SK-N-SH (cell line): ENCODE results near the gene CCDC6. TPM values are rescaled to one million over a fixed set of nuclear protein-coding genes. Genes with fewer than 3 reads are reported as not detected.

Source experiments
- CTCF ChIA-PET: fragments of 300-600, 350-600 bp; formaldehyde crosslinking; extraction: SDS; loops from one replicate; lab custom pipeline; 2021; lab: Yijun Ruan, JAX
- POLR2A ChIA-PET: fragments of 350-600 bp; sonication (Branson Sonifier 250); formaldehyde crosslinking; extraction: SDS; loops from one replicate; lab custom pipeline; 2020; ENCODE audit warnings: antibody characterized with exemption, inconsistent platforms; lab: Yijun Ruan, JAX
- DNase-seq: peaks from one replicate; pipeline ENCODE4 v3.0.0; 2012
- H2AFZ ChIP-seq: fragments of 200-600 bp; sonication (generic); 2 replicates; pipeline ENCODE4 v1.8.1; 2016; ENCODE audit warnings: antibody characterized with exemption, mild to moderate bottlenecking, low read depth
- H3F3A ChIP-seq: fragments of 200-600 bp; sonication (generic); replicated peaks from 2 replicates; pipeline ENCODE3; 2016; ENCODE audit warnings: antibody characterized with exemption, mild to moderate bottlenecking; ENCODE audit not compliant: insufficient read depth
- H3K27ac ChIP-seq, 2 experiments: fragments of 200-500 bp in 1 of 2; fragments of 200-600 bp in 1 of 2; sonication (Bioruptor generic) in 1 of 2; sonication (generic), shearing (Covaris generic) in 1 of 2; 2 replicates each; pipeline versions ENCODE4 v1.5.1 to v1.6.1; 2014 to 2016; ENCODE audit warnings: low read depth in 2 of 2, inconsistent platforms in 1 of 2, low read length in 1 of 2, mild to moderate bottlenecking in 1 of 2, mixed read lengths in 1 of 2
- H3K27me3 ChIP-seq: fragments of 200-600 bp; sonication (generic), shearing (Covaris generic); 2 replicates; pipeline ENCODE4 v1.6.1; 2016; ENCODE audit warnings: mixed run types; ENCODE audit not compliant: insufficient read depth
- H3K36me3 ChIP-seq, 2 experiments: fragments of 200-500 bp in 1 of 2; fragments of 200-600 bp in 1 of 2; sonication (Bioruptor generic) in 1 of 2; sonication (generic) in 1 of 2; replicated peaks in 1 of 2; 2 replicates each; pipeline versions ENCODE3 to v1.5.1; 2014 to 2016; ENCODE audit warnings: low read length in 1 of 2, mild to moderate bottlenecking in 1 of 2; ENCODE audit not compliant: insufficient read depth in 2 of 2, control insufficient read depth in 1 of 2
- H3K4me1 ChIP-seq, 2 experiments: fragments of 200-500 bp in 1 of 2; fragments of 200-600 bp in 1 of 2; sonication (Bioruptor generic) in 1 of 2; sonication (generic), shearing (Covaris generic) in 1 of 2; 2 replicates each; pipeline versions ENCODE4 v1.5.1 to v1.6.1; 2014 to 2016; ENCODE audit warnings: low read depth in 1 of 2, low read length in 1 of 2, mixed run types in 1 of 2; ENCODE audit not compliant: insufficient read depth in 2 of 2, control insufficient read depth in 1 of 2
- H3K4me2 ChIP-seq: fragments of 200-600 bp; sonication (generic), shearing (Covaris generic); 2 replicates; pipeline ENCODE4 v1.6.1; 2017; ENCODE audit warnings: mixed run types
- H3K4me3 ChIP-seq, 2 experiments: fragments of 200-500 bp in 1 of 2; fragments of 200-600 bp in 1 of 2; sonication (Bioruptor generic) in 1 of 2; sonication (generic), shearing (Covaris generic) in 1 of 2; 2 replicates each; pipeline versions ENCODE4 v1.5.1 to v1.8.1; 2014 to 2016; ENCODE audit warnings: low read depth in 2 of 2, inconsistent platforms in 1 of 2, low read length in 1 of 2, mild to moderate bottlenecking in 1 of 2, mixed read lengths in 1 of 2, moderate library complexity in 1 of 2
- H3K79me2 ChIP-seq: fragments of 200-600 bp; sonication (generic); 2 replicates; pipeline ENCODE4 v1.8.1; 2017; ENCODE audit warnings: mild to moderate bottlenecking; ENCODE audit not compliant: insufficient read depth
- H3K9ac ChIP-seq: fragments of 200-600 bp; sonication (generic); 2 replicates; pipeline ENCODE4 v1.6.1; 2017; ENCODE audit warnings: mixed run types
- H3K9me2 ChIP-seq: fragments of 200-600 bp; sonication (generic); 2 replicates; pipeline ENCODE4 v1.6.1; 2017; ENCODE audit warnings: mixed run types
- H3K9me3 ChIP-seq: fragments of 200-600 bp; sonication (generic); 2 replicates; pipeline ENCODE4 v1.6.1; 2017; ENCODE audit warnings: mixed run types, mild to moderate bottlenecking, moderate library complexity
- H4K20me1 ChIP-seq: fragments of 200-600 bp; sonication (generic); 2 replicates; pipeline ENCODE4 v1.6.1; 2017; ENCODE audit warnings: mild to moderate bottlenecking, mixed run types; ENCODE audit not compliant: insufficient read depth
- ELF1 ChIP-seq: IDR thresholded peaks from 2 replicates; pipeline ENCODE4 v1.4.0; 2012
- EZH2phosphoT487 ChIP-seq: fragments of 200-600 bp; sonication (generic); IDR thresholded peaks from 2 replicates; pipeline ENCODE4 v1.6.1; 2017; ENCODE audit warnings: low read depth, mixed run types, mild to moderate bottlenecking, antibody characterized with exemption, moderate library complexity, borderline replicate concordance
- FOXJ3 ChIP-seq: sonication (generic); formaldehyde crosslinking; IDR thresholded peaks from 2 replicates; pipeline ENCODE4 v1.5.1; 2020; ENCODE audit warnings: mild to moderate bottlenecking, missing genetic modification reagents
- FOXM1 ChIP-seq: IDR thresholded peaks from 2 replicates; pipeline ENCODE4 v1.4.0; 2012; ENCODE audit warnings: low read depth, mild to moderate bottlenecking
- GABPA ChIP-seq: IDR thresholded peaks from 2 replicates; pipeline ENCODE4 v1.4.0; 2012; ENCODE audit warnings: low read depth, mild to moderate bottlenecking
- MEF2A ChIP-seq: IDR thresholded peaks from 2 replicates; pipeline ENCODE4 v1.4.0; 2012; ENCODE audit warnings: low read depth, borderline replicate concordance
- MXI1 ChIP-seq: IDR thresholded peaks from 2 replicates; pipeline ENCODE4 v1.6.1; 2012; ENCODE audit warnings: mild to moderate bottlenecking, low read depth, low read length, improper control_type of control experiment
- RFX5 ChIP-seq: IDR thresholded peaks from 2 replicates; pipeline ENCODE4 v1.6.1; 2012; ENCODE audit warnings: mild to moderate bottlenecking, improper control_type of control experiment, low read length
- RXRA ChIP-seq: IDR thresholded peaks from 2 replicates; pipeline ENCODE4 v1.4.0; 2012; ENCODE audit warnings: low read depth, mild to moderate bottlenecking, borderline replicate concordance
- TEAD4 ChIP-seq: IDR thresholded peaks from 2 replicates; pipeline ENCODE4 v1.4.0; 2012; ENCODE audit warnings: mild to moderate bottlenecking, borderline replicate concordance; ENCODE audit not compliant: insufficient read depth
- YY1 ChIP-seq: IDR thresholded peaks from 2 replicates; pipeline ENCODE4 v1.4.0; 2012; ENCODE audit warnings: low read depth, mild to moderate bottlenecking
- WGBS: methylation state at CpG from one replicate; pipeline ENCODE4 v1.1.6; 2017; ENCODE audit warnings: low lambda C conversion rate; 5-methylcytosine and 5-hydroxymethylcytosine counted together
- polyA plus RNA-seq, 3 experiments: library from polyadenylated mRNA; depleted of rRNA; stranded (reverse); fragments of >200 nt; gene quantifications; 2 replicates each; pipeline ENCODE4 v1.2.3, GENCODE V29; 2012
- TF ChIP-seq, protein P1 (sequence below): fragments of 150-350 bp; IDR thresholded peaks from 2 replicates; pipeline ENCODE4 v1.6.1; 2017; ENCODE audit warnings: antibody characterized with exemption, low read length, low read depth, borderline replicate concordance
- TF ChIP-seq, protein P2 (sequence below): fragments of 200-600 bp; sonication (generic); IDR thresholded peaks from 2 replicates; pipeline ENCODE4 v1.6.1; 2017; ENCODE audit warnings: antibody characterized with exemption, mild to moderate bottlenecking, moderate library complexity
- TF ChIP-seq, protein P3 (sequence below): IDR thresholded peaks from 2 replicates; pipeline ENCODE4 v1.4.0; 2012; ENCODE audit warnings: low read depth, borderline replicate concordance
- TF ChIP-seq, protein P4 (sequence below): IDR thresholded peaks from 2 replicates; pipeline ENCODE4 v1.6.1; 2012; ENCODE audit warnings: mild to moderate bottlenecking, low read depth, low read length, moderate library complexity

Gene CCDC6
- polyA plus RNA-seq, 1 of the 3 experiments (the other 2 are of a cell fraction), result 10.8 TPM

DNA sequence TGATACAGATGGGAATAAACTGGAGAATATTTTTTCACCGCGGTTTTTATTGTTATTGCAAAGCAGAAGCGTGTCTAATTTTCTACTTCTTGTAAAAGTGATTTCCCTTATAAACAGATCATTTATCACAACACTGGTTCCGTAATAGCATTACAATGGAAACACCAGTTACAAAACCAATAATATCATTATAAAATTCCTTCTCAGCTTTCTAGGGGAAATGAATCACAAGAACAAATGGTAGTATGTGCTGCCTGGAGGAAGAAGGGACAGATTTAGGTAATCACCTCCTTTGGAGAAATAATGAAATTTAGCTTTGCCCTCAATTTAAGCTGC, 2.4 kb upstream of the CCDC6 start:
- Histone ChIP-seq H3K27ac (peak overlapping the region in 1 of 2 experiments; percentile 76; a peak in 2 of 4 replicates), H3K9me2 (no peaks in the 10 kb centered on the region), H3K9me3 (no peaks in the 10 kb centered on the region), H4K20me1 (peaks cover 14% of the 10 kb centered on the region), H3K4me1 (peaks cover 9 to 10% of the 10 kb centered on the region in 2 experiments; a peak in 3 of 4 replicates), H3K4me3 (no peak overlapping the region; a peak in 1 of 4 replicates), H3K9ac (peak overlapping the region; percentile 49; the same call in 1 of the 2 replicates), H3K36me3 (no peaks in the 10 kb centered on the region), H3K27me3 (no peaks in the 10 kb centered on the region), H3K79me2 (peaks cover 22% of the 10 kb centered on the region), H2AFZ (peak overlapping the region; percentile 85), H3F3A (peaks cover 22% of the 10 kb centered on the region), H3K4me2 (peak overlapping the region; percentile 97; the same call in 1 of the 2 replicates)
- ChIA-PET POLR2A (no interaction called here), CTCF (interaction anchor here (0.9 to 1.4 kb wide), 3 partner anchors 78 to 283 kb away, joined by 3 to 6 read pairs (median 3); no protein-coding TSS in a partner anchor)
- DNase-seq, result no peak
- 72% methylated on average over 4 of the region's 4 CpGs for WGBS
- TF ChIP-seq, protein P1, sequence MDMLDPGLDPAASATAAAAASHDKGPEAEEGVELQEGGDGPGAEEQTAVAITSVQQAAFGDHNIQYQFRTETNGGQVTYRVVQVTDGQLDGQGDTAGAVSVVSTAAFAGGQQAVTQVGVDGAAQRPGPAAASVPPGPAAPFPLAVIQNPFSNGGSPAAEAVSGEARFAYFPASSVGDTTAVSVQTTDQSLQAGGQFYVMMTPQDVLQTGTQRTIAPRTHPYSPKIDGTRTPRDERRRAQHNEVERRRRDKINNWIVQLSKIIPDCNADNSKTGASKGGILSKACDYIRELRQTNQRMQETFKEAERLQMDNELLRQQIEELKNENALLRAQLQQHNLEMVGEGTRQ, result no peak
- TF ChIP-seq MXI1, result no peak
- TF ChIP-seq FOXM1, result no peak
- no peak for TF ChIP-seq YY1
- TF ChIP-seq, protein P2, sequence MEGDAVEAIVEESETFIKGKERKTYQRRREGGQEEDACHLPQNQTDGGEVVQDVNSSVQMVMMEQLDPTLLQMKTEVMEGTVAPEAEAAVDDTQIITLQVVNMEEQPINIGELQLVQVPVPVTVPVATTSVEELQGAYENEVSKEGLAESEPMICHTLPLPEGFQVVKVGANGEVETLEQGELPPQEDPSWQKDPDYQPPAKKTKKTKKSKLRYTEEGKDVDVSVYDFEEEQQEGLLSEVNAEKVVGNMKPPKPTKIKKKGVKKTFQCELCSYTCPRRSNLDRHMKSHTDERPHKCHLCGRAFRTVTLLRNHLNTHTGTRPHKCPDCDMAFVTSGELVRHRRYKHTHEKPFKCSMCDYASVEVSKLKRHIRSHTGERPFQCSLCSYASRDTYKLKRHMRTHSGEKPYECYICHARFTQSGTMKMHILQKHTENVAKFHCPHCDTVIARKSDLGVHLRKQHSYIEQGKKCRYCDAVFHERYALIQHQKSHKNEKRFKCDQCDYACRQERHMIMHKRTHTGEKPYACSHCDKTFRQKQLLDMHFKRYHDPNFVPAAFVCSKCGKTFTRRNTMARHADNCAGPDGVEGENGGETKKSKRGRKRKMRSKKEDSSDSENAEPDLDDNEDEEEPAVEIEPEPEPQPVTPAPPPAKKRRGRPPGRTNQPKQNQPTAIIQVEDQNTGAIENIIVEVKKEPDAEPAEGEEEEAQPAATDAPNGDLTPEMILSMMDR, result no peak
- no peak for TF ChIP-seq RFX5
- no peak for TF ChIP-seq FOXJ3
- TF ChIP-seq, protein P3, sequence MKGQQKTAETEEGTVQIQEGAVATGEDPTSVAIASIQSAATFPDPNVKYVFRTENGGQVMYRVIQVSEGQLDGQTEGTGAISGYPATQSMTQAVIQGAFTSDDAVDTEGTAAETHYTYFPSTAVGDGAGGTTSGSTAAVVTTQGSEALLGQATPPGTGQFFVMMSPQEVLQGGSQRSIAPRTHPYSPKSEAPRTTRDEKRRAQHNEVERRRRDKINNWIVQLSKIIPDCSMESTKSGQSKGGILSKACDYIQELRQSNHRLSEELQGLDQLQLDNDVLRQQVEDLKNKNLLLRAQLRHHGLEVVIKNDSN, result no peak
- TF ChIP-seq, protein P4, sequence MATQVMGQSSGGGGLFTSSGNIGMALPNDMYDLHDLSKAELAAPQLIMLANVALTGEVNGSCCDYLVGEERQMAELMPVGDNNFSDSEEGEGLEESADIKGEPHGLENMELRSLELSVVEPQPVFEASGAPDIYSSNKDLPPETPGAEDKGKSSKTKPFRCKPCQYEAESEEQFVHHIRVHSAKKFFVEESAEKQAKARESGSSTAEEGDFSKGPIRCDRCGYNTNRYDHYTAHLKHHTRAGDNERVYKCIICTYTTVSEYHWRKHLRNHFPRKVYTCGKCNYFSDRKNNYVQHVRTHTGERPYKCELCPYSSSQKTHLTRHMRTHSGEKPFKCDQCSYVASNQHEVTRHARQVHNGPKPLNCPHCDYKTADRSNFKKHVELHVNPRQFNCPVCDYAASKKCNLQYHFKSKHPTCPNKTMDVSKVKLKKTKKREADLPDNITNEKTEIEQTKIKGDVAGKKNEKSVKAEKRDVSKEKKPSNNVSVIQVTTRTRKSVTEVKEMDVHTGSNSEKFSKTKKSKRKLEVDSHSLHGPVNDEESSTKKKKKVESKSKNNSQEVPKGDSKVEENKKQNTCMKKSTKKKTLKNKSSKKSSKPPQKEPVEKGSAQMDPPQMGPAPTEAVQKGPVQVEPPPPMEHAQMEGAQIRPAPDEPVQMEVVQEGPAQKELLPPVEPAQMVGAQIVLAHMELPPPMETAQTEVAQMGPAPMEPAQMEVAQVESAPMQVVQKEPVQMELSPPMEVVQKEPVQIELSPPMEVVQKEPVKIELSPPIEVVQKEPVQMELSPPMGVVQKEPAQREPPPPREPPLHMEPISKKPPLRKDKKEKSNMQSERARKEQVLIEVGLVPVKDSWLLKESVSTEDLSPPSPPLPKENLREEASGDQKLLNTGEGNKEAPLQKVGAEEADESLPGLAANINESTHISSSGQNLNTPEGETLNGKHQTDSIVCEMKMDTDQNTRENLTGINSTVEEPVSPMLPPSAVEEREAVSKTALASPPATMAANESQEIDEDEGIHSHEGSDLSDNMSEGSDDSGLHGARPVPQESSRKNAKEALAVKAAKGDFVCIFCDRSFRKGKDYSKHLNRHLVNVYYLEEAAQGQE, result no peak
- TF ChIP-seq TEAD4, result no peak
- TF ChIP-seq GABPA, result no peak
- TF ChIP-seq EZH2phosphoT487, result no peak
- no peak for TF ChIP-seq MEF2A
- no peak for TF ChIP-seq ELF1
- no peak for TF ChIP-seq RXRA
